Measurements from ENCODE around the gene RALGAPA2.

Gene RALGAPA2

DNA sequence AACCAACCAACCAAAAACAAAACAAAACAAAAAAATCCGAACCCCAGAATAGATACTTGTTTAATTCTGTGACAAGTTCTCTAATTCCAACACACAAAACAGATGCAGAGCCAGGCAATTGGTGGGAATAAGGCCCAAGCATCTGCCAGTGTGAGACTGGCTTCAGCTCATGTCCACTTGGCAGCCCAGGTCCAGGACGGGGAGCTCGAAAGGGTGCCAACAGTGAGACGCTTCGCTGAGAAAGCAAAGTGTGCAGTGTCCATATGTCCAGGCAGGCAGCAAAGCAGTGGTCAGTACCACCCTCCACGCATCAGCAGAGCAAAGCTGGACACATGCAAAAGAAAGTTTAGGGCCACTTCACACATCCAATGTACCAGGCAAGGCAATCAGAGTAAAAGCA lies 102.9 kb downstream of the RALGAPA2 start:
- peaks cover 31% of the 10 kb centered on the region for H3K36me3 Mint-ChIP-seq (ENCODE audit: low read depth)
- peaks cover 18% of the 10 kb centered on the region for H3K4me1 Mint-ChIP-seq
- H3K27me3 Mint-ChIP-seq (ENCODE audit: low read depth, poor library complexity): no peaks in the 10 kb centered on the region
- TF ChIP-seq, protein P1, sequence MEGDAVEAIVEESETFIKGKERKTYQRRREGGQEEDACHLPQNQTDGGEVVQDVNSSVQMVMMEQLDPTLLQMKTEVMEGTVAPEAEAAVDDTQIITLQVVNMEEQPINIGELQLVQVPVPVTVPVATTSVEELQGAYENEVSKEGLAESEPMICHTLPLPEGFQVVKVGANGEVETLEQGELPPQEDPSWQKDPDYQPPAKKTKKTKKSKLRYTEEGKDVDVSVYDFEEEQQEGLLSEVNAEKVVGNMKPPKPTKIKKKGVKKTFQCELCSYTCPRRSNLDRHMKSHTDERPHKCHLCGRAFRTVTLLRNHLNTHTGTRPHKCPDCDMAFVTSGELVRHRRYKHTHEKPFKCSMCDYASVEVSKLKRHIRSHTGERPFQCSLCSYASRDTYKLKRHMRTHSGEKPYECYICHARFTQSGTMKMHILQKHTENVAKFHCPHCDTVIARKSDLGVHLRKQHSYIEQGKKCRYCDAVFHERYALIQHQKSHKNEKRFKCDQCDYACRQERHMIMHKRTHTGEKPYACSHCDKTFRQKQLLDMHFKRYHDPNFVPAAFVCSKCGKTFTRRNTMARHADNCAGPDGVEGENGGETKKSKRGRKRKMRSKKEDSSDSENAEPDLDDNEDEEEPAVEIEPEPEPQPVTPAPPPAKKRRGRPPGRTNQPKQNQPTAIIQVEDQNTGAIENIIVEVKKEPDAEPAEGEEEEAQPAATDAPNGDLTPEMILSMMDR (IDR thresholded peaks at IDR 0.05): no peak
- DNase-seq: no peak
- no peak overlapping the region for H3K4me3 Mint-ChIP-seq
- no peaks in the 10 kb centered on the region for H3K9me3 Mint-ChIP-seq
- no peak overlapping the region for H3K27ac Mint-ChIP-seq

DNA sequence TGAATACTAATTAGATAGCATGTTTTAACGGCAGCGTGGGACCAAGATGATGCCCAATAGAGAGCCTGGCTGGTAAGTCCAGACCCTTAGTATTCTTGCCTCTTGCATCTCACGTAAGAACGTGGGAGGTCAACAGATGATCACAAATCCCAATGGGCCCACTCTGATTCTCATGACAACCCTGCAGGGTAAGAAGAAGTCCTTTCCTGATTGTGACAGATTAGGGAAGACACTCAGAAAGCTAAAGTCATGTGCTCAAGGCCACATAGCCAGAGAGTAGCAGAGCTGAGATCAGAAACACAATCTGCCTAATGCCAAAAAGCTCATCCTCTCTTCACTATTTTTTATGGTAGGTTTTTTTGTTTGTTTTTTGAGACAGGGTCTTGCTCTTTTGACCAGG lies 103.8 kb downstream of the RALGAPA2 start:
- DNase-seq: no peak

DNA sequence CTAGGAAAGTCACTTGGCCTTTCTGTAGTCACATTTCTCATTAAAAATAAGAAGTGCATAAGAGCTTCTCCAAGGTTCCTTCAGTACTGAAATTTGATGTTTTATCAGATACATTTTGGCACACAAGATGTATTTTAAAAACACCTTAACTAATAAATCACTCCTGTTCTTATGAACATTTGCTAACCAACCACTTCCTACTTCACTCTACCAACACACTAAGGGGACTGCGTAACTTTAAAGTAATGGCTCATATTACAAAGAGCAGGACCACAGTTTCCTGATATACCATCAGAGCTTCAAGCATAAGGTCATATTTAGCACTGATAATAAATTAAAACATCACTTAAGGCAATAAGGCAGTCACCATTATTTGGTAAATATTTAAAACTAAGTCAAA lies 104.4 kb downstream of the RALGAPA2 start:
- Mint-ChIP-seq H3K9me3 (no peaks in the 10 kb centered on the region), H3K36me3 (ENCODE audit: low read depth) (peaks cover 41% of the 10 kb centered on the region), H3K27ac (no peak overlapping the region), H3K4me3 (no peak overlapping the region), H3K27me3 (ENCODE audit: low read depth, poor library complexity) (no peaks in the 10 kb centered on the region), H3K4me1 (peaks cover 29% of the 10 kb centered on the region)
- TF ChIP-seq, protein P1 (IDR thresholded peaks at IDR 0.05): no peak
- no peak for DNase-seq

More for the DNA sequence above, 103.8 kb downstream of the RALGAPA2 start:
- TF ChIP-seq, protein P1 (IDR thresholded peaks at IDR 0.05): no peak
- Mint-ChIP-seq H3K4me3 (no peak overlapping the region), H3K27me3 (ENCODE audit: low read depth, poor library complexity) (no peaks in the 10 kb centered on the region), H3K27ac (no peak overlapping the region), H3K9me3 (no peaks in the 10 kb centered on the region), H3K4me1 (peaks cover 23% of the 10 kb centered on the region), H3K36me3 (ENCODE audit: low read depth) (peaks cover 36% of the 10 kb centered on the region)

DNA sequence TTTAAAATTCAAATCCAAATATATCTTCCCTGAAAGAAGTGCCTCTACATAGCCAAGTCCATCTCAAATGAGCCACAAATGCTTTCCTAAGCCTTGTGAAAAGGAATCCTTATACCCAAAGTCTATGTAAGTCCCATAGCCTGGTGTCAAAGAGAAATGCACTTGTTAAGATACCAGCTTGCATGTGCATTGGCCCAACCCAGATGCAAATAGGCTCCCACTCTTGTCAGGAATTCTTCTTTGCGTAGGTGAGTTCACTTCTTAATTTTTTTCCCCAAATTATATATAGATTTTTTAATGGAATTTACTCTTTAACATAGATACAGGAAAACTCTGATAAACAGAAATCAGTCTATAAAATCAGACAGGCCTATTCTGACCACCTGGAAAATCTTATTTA lies 105.6 kb downstream of the RALGAPA2 start:
- H3K4me3 Mint-ChIP-seq: no peak overlapping the region
- H3K27ac Mint-ChIP-seq: no peak overlapping the region
- TF ChIP-seq, protein P1 (IDR thresholded peaks at IDR 0.05): no peak
- peaks cover 47% of the 10 kb centered on the region for H3K36me3 Mint-ChIP-seq (ENCODE audit: low read depth)
- no peak for DNase-seq
- no peaks in the 10 kb centered on the region for H3K27me3 Mint-ChIP-seq (ENCODE audit: low read depth, poor library complexity)
- H3K4me1 Mint-ChIP-seq: peaks cover 34% of the 10 kb centered on the region
- no peaks in the 10 kb centered on the region for H3K9me3 Mint-ChIP-seq

DNA sequence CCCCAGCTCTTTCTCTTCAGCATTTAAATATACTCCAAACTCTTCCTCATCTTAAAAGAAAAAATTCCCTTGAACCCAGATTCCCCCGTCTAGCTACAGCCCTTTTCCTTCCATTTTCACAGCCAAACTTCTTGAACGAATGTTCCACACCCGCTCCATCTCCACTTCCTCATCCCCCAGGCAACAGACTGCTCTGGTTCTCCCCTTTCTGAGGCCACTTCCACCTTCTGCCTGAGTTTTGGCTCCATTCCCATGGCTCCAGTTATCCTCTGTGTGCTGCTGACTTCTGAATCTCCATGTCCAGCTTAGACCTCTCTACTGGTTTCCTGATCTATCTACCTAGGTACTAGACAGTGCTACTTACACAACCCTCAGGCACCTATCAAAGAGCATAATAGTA lies 106.4 kb downstream of the RALGAPA2 start:
- TF ChIP-seq, protein P1 (IDR thresholded peaks at IDR 0.05): no peak
- Mint-ChIP-seq H3K27me3 (ENCODE audit: low read depth, poor library complexity) (no peaks in the 10 kb centered on the region), H3K36me3 (ENCODE audit: low read depth) (peaks cover 52% of the 10 kb centered on the region)

DNA sequence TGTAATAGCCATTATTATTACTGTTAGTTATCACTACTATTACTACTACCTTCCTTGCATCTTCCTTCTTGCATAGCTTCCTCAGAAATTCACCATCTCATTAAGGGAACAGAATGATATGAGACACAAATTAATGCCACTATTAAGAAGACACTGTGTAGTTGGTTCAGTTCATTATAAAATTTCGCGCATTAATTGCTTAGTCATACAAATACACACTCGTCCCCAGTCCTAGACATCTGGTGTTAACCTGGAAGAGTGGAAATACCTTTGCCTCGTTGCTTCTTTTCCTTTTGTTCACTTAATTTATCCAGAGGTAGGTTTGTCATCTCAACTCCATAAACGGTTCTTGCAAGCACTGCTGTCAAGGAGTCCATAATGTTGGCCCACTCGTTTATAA lies 107.5 kb downstream of the RALGAPA2 start:
- DNase-seq: no peak
- Mint-ChIP-seq H3K36me3 (ENCODE audit: low read depth) (peaks cover 55% of the 10 kb centered on the region), H3K4me1 (peaks cover 34% of the 10 kb centered on the region), H3K9me3 (no peaks in the 10 kb centered on the region), H3K27me3 (ENCODE audit: low read depth, poor library complexity) (no peaks in the 10 kb centered on the region), H3K4me3 (no peak overlapping the region), H3K27ac (no peak overlapping the region)
- TF ChIP-seq, protein P1 (IDR thresholded peaks at IDR 0.05): no peak

More for the DNA sequence above, 106.4 kb downstream of the RALGAPA2 start:
- Mint-ChIP-seq H3K4me3 (no peak overlapping the region), H3K4me1 (peaks cover 34% of the 10 kb centered on the region), H3K9me3 (no peaks in the 10 kb centered on the region), H3K27ac (no peak overlapping the region)
- DNase-seq: no peak

All from nephron progenitor cell (in vitro differentiated cells).